Bronchial epithelial cell (primary cell): ENCODE data around the gene APLP2. TPM values are rescaled to one million over a fixed set of nuclear protein-coding genes. Genes with fewer than 3 reads are reported as not detected.
A peak's percentile ranks its signal among the peaks of the same experiment; 100 is the strongest.
"Not testable (repeated sequence)": the region's sequence is repeated elsewhere in the genome, so short reads cannot be mapped to it uniquely, and the experiment has no call there.

Experiments used
- DNase-seq: peaks from one replicate; pipeline ENCODE4 v3.0.0-alpha.2; 2010; ENCODE audit warnings: low read depth
- FAIRE-seq: peaks from 2 replicates; lab custom pipeline; 2011; peaks lifted over from hg19 to GRCh38; lab: Jason Lieb, UNC
- H3K27me3 ChIP-seq: 2 replicates; pipeline ENCODE4 v1.5.1; 2011; ENCODE audit warnings: low read length; ENCODE audit not compliant: control insufficient read depth, insufficient read depth
- H3K36me3 ChIP-seq: 2 replicates; pipeline ENCODE4 v1.5.1; 2011; ENCODE audit warnings: low read length; ENCODE audit not compliant: control insufficient read depth, insufficient read depth
- H3K4me3 ChIP-seq: 2 replicates; pipeline ENCODE4 v1.5.1; 2011; ENCODE audit warnings: mild to moderate bottlenecking, low read depth, low read length, control low read depth
- CTCF ChIP-seq: IDR thresholded peaks from 2 replicates; pipeline ENCODE4 v1.5.1; 2011; ENCODE audit warnings: mild to moderate bottlenecking, moderate library complexity, low read length, control low read depth, inconsistent platforms; ENCODE audit not compliant: insufficient read depth, severe bottlenecking
- total RNA-seq: library from RNA; depleted of rRNA; stranded (reverse); fragments of >200 nt; gene quantifications from 2 replicates; pipeline ENCODE4 v1.2.1, GENCODE V29; 2014

APLP2 gene
- total RNA-seq, 1 donor from 2014 or later: 504 TPM

- peaks cover 1% of the 10 kb centered on the region for H3K36me3 ChIP-seq
- no peaks in the 10 kb centered on the region for H3K27me3 ChIP-seq
- no peak for TF ChIP-seq CTCF
- FAIRE-seq (no peak), DNase-seq (no peak)
- no peak overlapping the region for H3K4me3 ChIP-seq
Measured at GRCh38 chr11:130086669-130087068, 17.0 kb downstream of the APLP2 start.

- H3K4me3 ChIP-seq: no peak overlapping the region
- DNase-seq (no peak), FAIRE-seq (no peak)
- peaks cover 1% of the 10 kb centered on the region for H3K36me3 ChIP-seq
- no peaks in the 10 kb centered on the region for H3K27me3 ChIP-seq
- TF ChIP-seq CTCF: no peak
Measured at GRCh38 chr11:130087294-130087926, 17.7 kb downstream of the APLP2 start.

GRCh38 chr11:130088217-130088616 is 18.5 kb downstream of the APLP2 start:
- no peaks in the 10 kb centered on the region for H3K36me3 ChIP-seq
- no peak for TF ChIP-seq CTCF
- no peak for FAIRE-seq
- peak; percentile 10 for DNase-seq
- no peak overlapping the region for H3K4me3 ChIP-seq
- H3K27me3 ChIP-seq: no peaks in the 10 kb centered on the region

GRCh38 chr11:130088919-130089673 is 19.4 kb downstream of the APLP2 start:
- Histone ChIP-seq H3K4me3 (no peak overlapping the region), H3K36me3 (no peaks in the 10 kb centered on the region), H3K27me3 (no peaks in the 10 kb centered on the region)
- FAIRE-seq: no peak
- no peak for TF ChIP-seq CTCF
- DNase-seq: peak; percentile 76

- TF ChIP-seq CTCF: no peak
- Histone ChIP-seq H3K36me3 (no peaks in the 10 kb centered on the region), H3K27me3 (no peaks in the 10 kb centered on the region), H3K4me3 (no peak overlapping the region)
- DNase-seq (no peak), FAIRE-seq (no peak)
Measured at GRCh38 chr11:130089674-130090073, 20.0 kb downstream of the APLP2 start.

GRCh38 chr11:130090517-130090916 is 20.8 kb downstream of the APLP2 start:
- FAIRE-seq, DNase-seq, H3K4me3 ChIP-seq, H3K36me3 ChIP-seq, H3K27me3 ChIP-seq: not testable (repeated sequence)

GRCh38 chr11:130091169-130091568 is 21.5 kb downstream of the APLP2 start:
- H3K27me3 ChIP-seq, FAIRE-seq, H3K36me3 ChIP-seq, H3K4me3 ChIP-seq, DNase-seq: not testable (repeated sequence)
